HepG2 (cell line): ENCODE data around the gene NOVA2. TPM values are rescaled to one million over a fixed set of nuclear protein-coding genes. Genes with fewer than 3 reads are reported as not detected.

Experiments
- DBP ChIP-seq: sonication (generic); formaldehyde crosslinking; IDR thresholded peaks from 2 replicates; pipeline ENCODE4 v1.4.0; 2020; ENCODE audit warnings: missing genetic modification reagents; ENCODE audit errors: not compliant biosample characterization
- FOSL1 ChIP-seq: sonication (generic); formaldehyde crosslinking; IDR thresholded peaks from 2 replicates; pipeline ENCODE4 v1.9.0; 2021; ENCODE audit warnings: missing genetic modification reagents, borderline replicate concordance
- HNRNPL ChIP-seq: fragments of 200-400 bp; formaldehyde crosslinking; IDR thresholded peaks from 2 replicates; pipeline ENCODE4 v1.6.1; 2017; ENCODE audit warnings: mild to moderate bottlenecking, low read depth, low read length
- HOXA5 ChIP-seq: sonication (generic); formaldehyde crosslinking; IDR thresholded peaks from 2 replicates; pipeline ENCODE4 v1.4.0; 2020; ENCODE audit warnings: missing genetic modification reagents
- MYC ChIP-seq: sonication (generic); formaldehyde crosslinking; IDR thresholded peaks from 2 replicates; pipeline ENCODE4 v1.9.0; 2021; ENCODE audit warnings: missing genetic modification reagents, borderline replicate concordance
- RFXAP ChIP-seq: sonication (generic); formaldehyde crosslinking; IDR thresholded peaks from 2 replicates; pipeline ENCODE4 v1.4.0; 2020; ENCODE audit warnings: missing genetic modification reagents, borderline replicate concordance
- SP1 ChIP-seq, 2 experiments: fragments of 450-650 bp in 1 of 2; sonication (generic) in 1 of 2; formaldehyde crosslinking in 1 of 2; IDR thresholded peaks; 2 replicates each; pipeline versions ENCODE4 v1.4.0 to v1.6.1; 2016 to 2020; ENCODE audit warnings: missing genetic modification reagents in 1 of 2
- TBP ChIP-seq: sonication (generic); formaldehyde crosslinking; IDR thresholded peaks from 2 replicates; pipeline ENCODE4 v1.5.0; 2020; ENCODE audit warnings: missing genetic modification reagents
- TCF12 ChIP-seq, 2 experiments: fragments of 450-650 bp in 1 of 2; sonication (generic) in 1 of 2; formaldehyde crosslinking in 1 of 2; IDR thresholded peaks; 2 replicates each; pipeline versions ENCODE4 v1.6.1 to v1.8.0; 2017 to 2022; ENCODE audit warnings: antibody characterized with exemption in 1 of 2, mild to moderate bottlenecking in 1 of 2, missing genetic modification reagents in 1 of 2, moderate library complexity in 1 of 2
- TEAD3 ChIP-seq: optimal IDR thresholded peaks from 2 replicates; pipeline ENCODE3; 2016; ENCODE audit warnings: borderline replicate concordance
- ZNF407 ChIP-seq: sonication (generic); formaldehyde crosslinking; IDR thresholded peaks from one replicate; pipeline ENCODE4 v1.5.1; 2020; ENCODE audit warnings: mild to moderate bottlenecking, missing genetic modification reagents; ENCODE audit errors: not compliant biosample characterization
- ZNF496 ChIP-seq: sonication (generic); formaldehyde crosslinking; IDR thresholded peaks from 2 replicates; pipeline ENCODE4 v1.8.1; 2023; ENCODE audit warnings: mild to moderate bottlenecking, moderate library complexity, missing genetic modification reagents; ENCODE audit not compliant: insufficient replicate concordance
- ZSCAN20 ChIP-seq: sonication (generic); formaldehyde crosslinking; IDR thresholded peaks from 2 replicates; pipeline ENCODE4 v1.4.0; 2020; ENCODE audit warnings: missing genetic modification reagents, mild to moderate bottlenecking, borderline replicate concordance
- ZXDC ChIP-seq: sonication (generic); formaldehyde crosslinking; IDR thresholded peaks from 2 replicates; pipeline ENCODE4 v1.5.0; 2020; ENCODE audit warnings: mild to moderate bottlenecking, missing genetic modification reagents
- polyA plus RNA-seq, 8 experiments: library from polyadenylated mRNA; depleted of rRNA in 3 of 8; stranded (reverse) in 7 of 8; unstranded in 1 of 8; fragments of >200 nt; fragmentation: Illumina TruSeq in 4 of 8; extraction: Trizol in 4 of 8; gene quantifications; 2 replicates each; pipeline versions ENCODE4 v1.2.1 to v1.2.3, GENCODE V29; 2011 to 2016; ENCODE audit warnings: low read depth in 4 of 8, missing spikeins in 1 of 8, mixed read lengths in 1 of 8; ENCODE audit not compliant: insufficient read depth in 1 of 8
- total RNA-seq, 5 experiments: library from RNA; depleted of rRNA; stranded (reverse); fragments of >200 nt; fragmentation: Illumina TruSeq; extraction: Trizol; gene quantifications; 2 replicates each; pipeline ENCODE4 v1.2.3, GENCODE V29; 2016; ENCODE audit warnings: low read depth in 1 of 5

Gene NOVA2
- total and polyA plus RNA-seq, 2 of the 13 experiments (the other 11 are each of a cell fraction or from before 2014, with no cell fraction given) = not detected

GRCh38 chr19:45885556-45886426 is 87.9 kb downstream of the NOVA2 start, which contains the start of gene IRF2BP1 (continued):
- TF ChIP-seq ZNF407 (no peak), TCF12 (IDR thresholded peaks at IDR 0.05) (no peak), TCF12 (CRISPR knock-in tag; IDR thresholded peaks at IDR 0.05) (no peak), TBP (CRISPR knock-in tag) (no peak), TEAD3 (peak; percentile 9), HOXA5 (CRISPR knock-in tag) (no peak), MYC (CRISPR knock-in tag) (peak; percentile 74; the same call in 1 of the 2 replicates), SP1 (IDR thresholded peaks at IDR 0.05) (no peak), SP1 (CRISPR knock-in tag; IDR thresholded peaks at IDR 0.05) (no peak), HNRNPL (no peak), DBP (CRISPR knock-in tag) (no peak), ZSCAN20 (CRISPR knock-in tag) (no peak), ZNF496 (CRISPR knock-in tag) (no peak), RFXAP (CRISPR knock-in tag) (no peak), ZXDC (CRISPR knock-in tag) (peak; percentile 60; the same call in 1 of the 2 replicates), FOSL1 (CRISPR knock-in tag) (no peak)
